ENCODE measurements around the gene CFAP57. TPM values are rescaled to one million over a fixed set of nuclear protein-coding genes. Genes with fewer than 3 reads are reported as not detected.

The CFAP57 gene
- total RNA-seq, 1 experiment from 2014 or later, result 0.69 TPM

DNA sequence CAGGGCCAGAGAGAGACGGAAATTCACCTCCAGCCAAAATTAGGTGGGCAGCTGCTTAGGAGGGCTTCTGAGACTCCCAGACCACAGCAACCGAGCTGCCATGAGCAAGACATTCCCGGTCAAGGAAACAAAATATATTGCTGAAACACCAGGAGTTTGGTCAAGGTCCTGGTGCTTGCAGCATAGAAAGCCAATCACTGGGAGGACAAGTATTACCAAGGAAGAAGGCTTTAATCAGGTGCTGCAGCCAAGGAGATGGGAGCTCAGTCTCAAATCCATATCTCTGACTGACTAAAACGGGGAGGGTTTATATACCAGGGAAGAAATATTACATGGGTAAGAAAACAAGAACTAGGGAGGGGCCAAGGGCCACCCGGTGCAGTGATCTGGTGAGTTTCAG lies 78.9 kb downstream of the CFAP57 start:
- no peak for DNase-seq (ENCODE audit: extremely low read depth, low read depth)

DNA sequence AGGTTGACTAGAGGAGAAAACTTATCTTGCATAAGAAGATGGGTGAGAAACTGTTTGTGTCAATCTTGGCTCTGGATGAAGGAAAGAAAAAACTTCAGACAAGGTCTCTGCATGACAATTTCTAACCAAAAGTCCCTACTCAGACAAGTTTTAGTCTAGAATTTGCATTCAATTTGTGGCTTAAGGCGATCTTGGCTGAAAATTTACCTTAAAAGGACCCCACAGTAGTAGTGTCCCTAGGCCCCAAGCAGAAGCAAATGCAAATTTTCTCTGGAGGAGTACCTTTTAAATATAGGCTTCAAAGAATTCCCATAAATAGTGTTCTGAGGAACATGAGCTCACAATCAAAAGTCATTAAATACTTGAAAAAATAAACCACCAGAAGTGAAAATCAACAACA lies 80.1 kb downstream of the CFAP57 start:
- DNase-seq (ENCODE audit: extremely low read depth, low read depth), result no peak

DNA sequence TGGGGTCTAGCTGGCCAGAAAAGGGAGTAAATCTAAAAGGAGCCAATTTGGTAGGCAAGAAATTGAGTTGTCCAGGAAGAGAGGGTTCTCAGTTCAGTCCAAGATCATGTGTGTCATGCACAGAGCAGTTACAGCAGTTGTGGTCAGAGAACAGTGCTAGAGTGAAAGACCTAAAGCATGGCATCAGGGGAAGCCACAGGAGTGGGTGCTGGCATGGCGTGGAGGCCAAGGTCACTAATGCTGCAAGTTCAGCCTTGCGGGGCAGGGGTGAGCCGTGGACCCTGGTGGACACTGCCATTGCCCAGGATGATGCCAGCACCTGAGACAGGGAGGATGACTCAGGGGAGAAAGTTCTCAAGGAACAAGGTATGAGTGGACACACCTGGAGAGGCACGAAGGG lies 81.0 kb downstream of the CFAP57 start:
- no peak for DNase-seq (ENCODE audit: extremely low read depth, low read depth)

DNA sequence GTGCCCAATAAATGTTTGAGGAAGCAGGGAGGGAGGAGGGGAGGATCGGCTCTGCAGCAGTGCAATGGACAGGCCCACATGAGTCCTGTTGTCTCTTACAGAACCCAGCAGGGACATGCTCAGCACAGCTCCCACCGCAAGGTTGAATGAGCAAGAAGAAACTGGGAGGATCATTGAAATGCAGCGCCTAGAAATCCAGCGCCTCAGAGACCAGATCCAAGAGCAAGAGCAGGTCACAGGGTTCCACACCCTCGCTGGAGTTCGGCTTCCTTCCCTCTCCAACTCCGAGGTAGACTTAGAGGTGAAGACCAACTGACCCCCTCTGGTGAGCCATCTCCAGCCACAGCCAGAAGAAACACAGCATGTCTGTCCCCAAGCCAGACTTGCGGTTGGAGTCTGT lies 81.7 kb downstream of the CFAP57 start:
- DNase-seq (ENCODE audit: extremely low read depth, low read depth), result no peak

DNA sequence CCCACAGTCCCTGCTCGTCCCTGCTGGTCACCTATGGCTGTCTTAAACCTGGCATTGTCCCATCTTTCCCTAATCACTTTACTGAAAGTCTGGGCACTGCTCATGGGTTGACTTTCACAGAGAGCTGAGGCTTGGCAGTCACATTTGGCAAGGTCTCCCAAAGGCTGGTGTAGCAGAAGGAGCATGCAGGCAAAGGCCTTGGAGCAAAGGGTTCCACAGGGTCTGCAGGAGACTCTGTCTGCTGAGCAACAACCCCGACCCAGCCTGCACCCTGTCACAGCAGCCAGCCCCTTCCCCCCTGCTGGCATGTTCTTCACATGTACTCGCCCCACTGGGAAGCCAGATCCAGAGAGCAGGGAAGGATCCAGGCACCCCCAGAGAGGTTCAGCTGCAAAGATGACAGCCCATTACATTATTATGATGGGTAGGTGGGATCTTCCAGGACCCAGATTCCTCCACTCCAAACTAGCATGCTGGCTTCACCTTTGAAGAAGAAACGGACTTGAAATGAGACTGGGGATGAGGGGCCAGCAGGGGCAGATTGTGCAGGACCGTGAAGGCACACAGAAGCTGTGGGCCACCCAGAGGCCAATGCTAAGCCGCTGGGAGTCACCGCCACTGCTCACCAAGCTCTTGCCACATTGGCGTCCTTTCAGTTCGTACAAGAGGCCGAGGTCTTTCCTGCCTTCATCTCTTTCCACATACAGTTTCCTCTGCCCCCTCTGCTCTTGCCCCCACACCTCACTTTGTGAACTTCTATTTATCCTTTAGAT lies 83.5 kb downstream of the CFAP57 start:
- DNase-seq (ENCODE audit: extremely low read depth, low read depth), result no peak

DNA sequence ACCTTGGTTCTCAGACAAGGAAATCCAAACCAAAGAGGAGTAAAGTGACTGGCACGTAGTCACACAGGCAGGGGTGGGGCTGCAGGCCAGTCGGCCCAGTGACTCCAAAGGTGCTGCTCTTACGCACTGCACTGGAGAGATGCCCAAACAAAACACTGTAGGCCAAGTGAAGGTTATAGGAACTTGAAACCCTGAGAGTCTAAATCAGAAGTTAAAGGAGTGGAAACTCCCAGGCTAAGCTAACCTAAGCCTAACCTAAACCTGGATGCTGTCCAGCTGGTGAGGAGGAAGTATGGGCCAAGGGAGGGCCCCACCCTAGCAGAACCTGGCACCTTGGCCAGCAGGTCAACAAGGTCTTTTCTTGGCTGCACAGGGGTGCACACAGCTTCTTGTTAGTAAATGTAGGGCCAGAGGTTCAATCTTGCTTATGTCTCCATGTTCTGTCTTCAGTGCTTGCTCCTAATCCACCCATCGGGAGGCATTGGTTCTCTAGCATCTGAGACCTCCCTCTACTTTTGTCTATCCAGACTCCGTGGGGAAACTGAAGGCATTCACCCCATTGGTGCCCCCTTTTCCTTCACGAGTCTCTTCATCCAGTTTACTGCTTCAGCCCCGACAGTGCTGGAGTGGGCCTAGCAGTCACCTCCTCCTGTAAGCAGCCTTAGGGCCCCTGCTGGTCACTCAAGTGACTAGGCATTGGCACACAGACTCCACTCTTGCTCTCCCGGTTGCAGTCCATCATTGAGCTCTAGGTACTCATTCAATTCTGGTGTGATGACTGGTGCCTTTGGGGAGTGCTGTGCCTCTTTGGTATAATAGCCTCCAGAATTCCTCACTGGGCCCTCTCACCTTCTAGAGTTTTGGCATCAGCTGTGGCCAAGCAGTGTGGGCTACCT lies 84.8 kb downstream of the CFAP57 start:
- no peak for DNase-seq (ENCODE audit: extremely low read depth, low read depth)

DNA sequence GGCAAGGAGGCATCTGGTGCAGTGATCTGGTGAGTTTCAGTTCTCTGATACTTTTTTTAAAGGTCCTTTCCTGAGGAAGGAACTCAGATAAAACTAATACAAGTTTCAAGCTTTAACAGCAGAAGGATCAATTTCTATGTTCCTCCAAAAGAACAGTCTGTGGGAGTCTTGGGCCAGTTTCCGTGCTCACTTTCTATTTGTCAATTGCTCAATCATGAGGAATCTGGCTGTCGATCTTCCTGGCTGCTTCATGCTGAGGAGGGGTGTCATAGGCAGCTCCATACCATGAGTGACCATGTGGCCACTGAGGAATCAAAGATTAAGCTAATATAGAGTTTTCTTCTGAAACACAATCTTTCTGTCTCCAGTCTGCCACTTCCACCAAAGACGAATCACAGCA lies 86.2 kb downstream of the CFAP57 start:
- DNase-seq (ENCODE audit: extremely low read depth, low read depth), result no peak

DNA sequence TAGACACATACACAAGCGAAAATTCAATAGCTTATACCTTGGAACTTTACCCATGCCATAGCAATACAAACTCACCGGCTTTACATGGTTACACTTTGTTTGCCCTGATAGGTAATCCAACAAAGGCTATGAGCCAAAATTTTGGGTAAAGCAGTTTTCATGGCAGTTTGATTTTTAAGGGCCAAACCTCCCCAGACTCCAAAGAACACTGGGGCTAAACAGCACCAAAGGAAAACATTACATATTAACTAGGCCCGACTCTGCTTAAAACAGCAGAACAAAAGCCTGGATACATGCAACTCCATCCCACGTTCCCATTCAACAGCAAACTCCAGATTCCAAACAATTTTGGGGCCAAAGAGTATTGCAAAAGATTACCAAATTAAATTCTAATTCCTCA lies 93.3 kb downstream of the CFAP57 start:
- DNase-seq (ENCODE audit: extremely low read depth, low read depth), result no peak

DNA sequence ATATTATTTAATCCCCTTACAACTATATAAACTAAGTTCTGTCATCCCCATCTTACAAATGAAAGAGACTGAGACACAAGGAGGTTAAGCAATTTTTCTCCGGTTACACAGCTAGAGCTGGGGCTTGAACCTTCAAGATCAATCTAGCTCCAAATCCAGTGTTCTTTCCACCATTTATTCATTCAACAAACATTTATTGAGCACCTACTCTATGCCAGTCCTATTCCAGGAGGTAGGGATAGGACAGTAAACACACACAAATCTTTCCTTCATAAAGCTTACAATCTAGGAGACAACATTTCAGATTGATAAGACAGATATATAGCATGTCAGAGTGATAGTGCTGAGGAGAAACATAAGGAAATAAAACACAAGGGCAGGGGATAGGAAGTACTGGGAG lies 94.8 kb downstream of the CFAP57 start:
- DNase-seq (ENCODE audit: extremely low read depth, low read depth), result no peak

DNA sequence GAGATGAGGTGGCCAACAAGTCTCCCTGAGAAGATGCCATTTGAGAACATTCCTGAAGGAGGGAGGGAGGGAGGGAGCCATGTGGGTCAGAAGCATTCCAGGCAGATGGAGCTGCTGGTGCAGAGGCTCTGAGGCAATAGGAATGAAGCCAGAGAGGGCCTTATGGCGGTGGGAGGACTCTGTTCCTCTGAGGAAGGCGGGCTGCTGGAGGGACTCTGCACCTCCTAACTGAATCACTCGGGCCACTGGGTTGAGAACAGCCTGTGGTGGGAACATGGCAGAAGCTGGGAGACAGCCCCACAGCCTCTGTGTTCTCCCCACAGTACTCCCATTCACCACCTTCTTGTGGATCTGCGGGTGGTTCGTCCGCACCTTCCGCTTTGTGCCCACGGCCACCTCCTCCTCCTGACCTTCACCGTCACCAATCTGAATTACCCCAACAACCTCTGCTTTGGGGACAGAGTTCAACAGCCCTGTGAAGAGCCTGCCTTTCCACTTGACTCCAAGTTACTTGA lies 95.2 kb downstream of the CFAP57 start:
- no peak for DNase-seq (ENCODE audit: extremely low read depth, low read depth)

DNA sequence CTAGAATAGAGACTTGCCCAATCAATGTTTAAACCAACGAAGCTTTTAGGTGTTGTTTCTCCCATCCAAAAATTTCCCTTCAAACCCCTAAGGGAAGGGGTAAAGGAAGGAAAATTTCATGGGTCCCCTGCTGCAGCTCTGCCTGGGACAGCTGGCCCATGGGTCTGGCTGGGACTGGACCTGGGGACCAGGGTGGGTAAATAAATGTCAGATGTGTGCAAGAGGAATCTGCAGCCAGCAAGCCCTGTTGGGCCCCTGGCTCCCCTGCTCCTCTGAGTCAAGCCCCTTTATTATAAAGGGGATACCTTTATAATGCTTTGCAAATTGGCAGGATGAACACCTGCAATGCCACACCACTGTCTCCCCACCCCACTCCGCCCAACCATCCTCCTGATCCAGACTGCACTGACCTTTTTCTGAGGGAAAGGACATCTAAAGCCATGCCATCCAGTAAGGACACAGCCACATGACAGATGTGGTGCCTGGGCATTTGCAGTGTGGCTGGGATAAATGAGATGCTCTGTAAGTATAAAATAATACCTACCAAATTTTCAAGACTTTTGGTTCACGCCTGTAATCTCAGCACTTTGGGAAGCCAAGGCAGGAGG lies 95.8 kb downstream of the CFAP57 start:
- DNase-seq (ENCODE audit: extremely low read depth, low read depth), result no peak

DNA sequence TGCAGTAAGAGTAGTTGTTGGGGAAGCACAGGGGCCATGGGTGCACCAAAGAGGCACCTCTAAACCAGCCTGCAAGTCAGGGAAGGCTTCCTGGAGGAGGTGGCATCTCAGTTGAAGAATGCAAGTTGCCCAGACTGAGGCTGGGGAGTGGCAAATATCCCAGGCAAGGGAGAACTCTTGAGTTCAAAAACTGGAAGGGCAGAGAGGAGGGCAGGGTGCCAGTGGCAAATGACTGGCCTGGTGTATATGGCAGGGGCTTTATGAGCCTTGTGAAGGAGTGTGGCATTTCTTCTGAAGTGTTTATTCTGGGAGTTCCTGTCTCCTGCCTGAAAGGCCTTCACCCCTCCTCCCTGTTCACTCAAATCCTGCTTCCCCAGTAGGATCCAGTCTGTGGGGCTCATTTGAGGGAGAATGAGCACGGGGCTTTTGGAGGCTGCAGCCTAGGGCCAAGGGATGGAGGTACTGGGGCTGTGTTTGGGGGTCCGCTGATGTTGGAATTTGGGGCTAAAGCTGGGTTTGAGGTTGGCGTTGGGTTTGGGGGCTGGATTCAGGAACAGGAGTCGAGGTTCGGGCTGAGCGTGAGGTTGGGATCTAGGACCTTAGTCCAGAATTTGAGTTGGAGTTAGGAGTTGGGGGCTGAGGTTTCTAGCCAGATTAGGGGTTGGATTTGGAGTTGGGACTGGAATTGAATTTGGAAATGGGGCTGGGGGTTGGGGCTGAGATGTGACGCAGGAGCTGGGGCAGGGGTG lies 97.7 kb downstream of the CFAP57 start, which contains the start of gene TMEM125:
Gene TMEM125 (plus strand): TSS at position 357 of the 749 bp plus-strand sequence. CDS start 2,740 bp downstream, outside the sequence.
- DNase-seq (ENCODE audit: extremely low read depth, low read depth), result no peak

DNA sequence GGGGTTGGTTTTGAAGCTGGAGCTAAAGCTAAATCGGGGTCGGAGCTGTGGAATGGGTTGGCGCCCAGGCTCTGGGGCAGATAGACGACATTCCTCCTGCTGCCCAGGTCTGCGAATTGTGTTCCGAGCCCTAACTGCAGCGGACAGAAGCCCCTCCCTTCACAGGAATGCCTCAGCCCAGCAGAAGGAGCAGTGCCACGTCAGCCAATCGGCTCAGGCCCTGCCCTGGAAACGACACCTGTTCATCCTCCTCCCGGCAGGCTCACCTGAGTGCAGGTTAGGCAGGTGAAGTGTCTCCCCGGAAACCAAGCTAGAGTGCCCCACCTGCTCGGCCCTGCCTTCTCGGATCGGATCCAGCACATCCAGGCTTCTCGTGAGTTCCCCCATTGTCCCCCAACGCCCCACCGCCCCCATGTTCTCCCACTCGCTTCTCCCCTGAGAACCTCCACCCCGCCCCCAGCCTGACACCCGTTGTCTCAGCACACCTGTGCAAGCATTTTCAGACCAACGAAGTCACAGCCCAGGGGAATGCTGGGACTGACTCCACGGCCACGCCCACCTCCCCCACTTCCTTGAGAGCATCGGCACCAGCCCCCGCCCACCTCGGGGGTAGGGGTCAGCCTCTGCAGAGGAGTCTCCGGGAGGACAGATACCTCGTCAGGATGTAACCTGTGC lies 98.4 kb downstream of the CFAP57 start:
- no peak for DNase-seq (ENCODE audit: extremely low read depth, low read depth)

DNA sequence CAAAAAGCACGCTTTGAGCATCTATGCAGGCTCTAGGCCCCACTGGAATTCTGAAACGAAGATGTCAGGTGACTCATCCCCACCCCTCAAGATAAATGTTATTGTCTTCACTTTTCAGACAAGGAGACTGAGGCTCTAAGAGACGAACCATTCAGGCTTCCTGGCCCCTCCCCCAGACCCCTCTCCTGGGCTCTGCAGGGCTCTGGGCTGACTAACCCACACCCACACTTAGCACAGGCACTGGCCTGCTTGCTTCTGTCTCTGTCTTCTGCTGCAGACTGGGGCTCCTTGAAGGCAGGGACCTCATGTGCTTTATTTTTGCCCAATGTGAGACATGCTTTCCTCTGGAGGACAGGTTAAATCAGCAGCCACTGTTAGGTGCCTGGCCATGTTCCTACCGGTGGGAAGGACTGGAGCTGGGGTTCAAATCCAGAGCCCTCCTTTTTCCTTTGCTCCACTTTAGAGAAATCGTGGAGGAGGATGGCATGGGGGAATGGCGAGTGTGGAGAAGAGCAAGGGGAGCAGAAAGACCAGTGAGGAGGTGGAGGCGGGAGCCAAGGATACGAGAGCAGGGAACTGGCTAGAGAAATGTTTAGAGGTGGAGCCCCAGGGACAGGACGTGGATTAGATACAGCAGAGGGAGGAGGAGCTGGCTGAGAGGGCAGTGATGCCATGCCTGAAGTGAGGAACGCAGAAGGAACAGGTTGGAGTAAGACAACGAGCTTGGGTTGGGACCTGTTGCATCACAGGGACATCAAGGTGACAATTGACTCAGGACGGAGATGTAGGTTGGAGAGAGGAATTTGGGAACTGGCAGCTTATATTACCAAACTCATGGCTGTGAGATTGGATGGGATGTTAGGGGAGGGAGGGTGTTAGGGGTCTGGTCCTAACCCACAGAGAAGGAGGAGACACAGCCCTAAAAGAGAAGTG lies 99.3 kb downstream of the CFAP57 start:
- DNase-seq (ENCODE audit: extremely low read depth, low read depth), result no peak

DNA sequence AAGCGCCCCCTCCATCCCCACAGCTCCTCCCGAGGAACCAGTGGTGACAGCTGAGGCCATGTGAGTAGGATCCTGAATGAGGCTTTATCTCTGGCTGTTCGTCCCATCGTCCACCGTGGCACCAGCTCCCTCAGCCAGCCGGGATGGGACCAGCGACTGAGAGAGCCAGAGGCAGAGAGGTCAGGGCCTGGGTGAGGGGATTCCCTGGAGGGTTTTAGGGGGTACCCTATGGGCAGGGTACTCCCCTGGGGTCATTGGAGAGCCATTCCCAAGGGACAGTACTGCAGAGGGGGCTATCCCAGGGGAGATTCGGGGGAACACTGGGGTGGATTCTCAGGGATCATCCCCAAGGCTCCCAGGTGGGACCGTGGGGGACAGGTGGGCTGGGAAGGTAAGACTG lies 100.0 kb downstream of the CFAP57 start:
- DNase-seq (ENCODE audit: extremely low read depth, low read depth), result no peak

DNA sequence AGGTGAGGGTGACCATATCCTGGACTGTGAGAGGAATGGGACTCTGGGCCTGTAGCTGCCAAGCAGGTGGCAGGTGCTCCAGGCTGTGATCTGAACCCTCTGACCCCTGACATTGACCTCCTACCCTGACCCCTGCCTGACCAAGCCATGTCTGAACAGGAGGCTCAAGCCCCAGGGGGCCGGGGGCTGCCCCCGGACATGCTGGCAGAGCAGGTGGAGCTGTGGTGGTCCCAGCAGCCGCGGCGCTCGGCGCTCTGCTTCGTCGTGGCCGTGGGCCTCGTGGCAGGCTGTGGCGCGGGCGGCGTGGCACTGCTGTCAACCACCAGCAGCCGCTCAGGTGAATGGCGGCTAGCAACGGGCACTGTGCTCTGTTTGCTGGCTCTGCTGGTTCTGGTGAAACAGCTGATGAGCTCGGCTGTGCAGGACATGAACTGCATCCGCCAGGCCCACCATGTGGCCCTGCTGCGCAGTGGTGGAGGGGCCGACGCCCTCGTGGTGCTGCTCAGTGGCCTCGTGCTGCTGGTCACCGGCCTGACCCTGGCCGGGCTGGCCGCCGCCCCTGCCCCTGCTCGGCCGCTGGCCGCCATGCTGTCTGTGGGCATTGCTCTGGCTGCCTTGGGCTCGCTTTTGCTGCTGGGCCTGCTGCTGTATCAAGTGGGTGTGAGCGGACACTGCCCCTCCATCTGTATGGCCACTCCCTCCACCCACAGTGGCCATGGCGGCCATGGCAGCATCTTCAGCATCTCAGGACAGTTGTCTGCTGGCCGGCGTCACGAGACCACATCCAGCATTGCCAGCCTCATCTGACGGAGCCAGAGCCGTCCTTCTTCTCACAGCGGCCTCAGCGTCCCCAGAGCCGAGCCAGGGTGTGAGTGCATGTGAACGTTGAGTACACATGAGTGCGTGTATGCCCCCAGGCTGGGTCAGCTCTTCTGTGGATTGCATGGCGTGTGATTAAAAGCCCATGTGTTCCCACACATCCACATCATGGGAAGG lies 100.7 kb downstream of the CFAP57 start:
- no peak for DNase-seq (ENCODE audit: extremely low read depth, low read depth)

DNA sequence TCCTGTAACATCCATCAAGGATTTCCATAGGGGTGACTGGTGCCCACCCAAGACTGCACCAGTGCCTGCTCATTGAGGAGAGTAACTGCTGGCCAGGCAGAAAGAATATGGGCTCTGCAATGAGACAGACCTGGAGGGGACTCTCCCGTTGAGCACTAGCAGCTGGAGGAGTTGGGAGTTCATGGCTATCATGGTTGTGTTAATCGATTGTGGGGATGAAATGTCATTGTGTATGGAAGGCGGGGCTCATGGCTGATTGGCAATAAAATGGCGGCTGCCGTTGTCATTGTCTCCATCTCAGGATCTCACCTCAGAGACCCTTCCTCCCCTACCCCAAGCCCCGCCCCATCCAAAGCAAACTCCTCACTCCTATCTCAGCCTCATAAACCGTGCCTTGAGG lies 101.6 kb downstream of the CFAP57 start:
- no peak for DNase-seq (ENCODE audit: extremely low read depth, low read depth)

All from NCI-H460 (cell line).